HepG2 (cell line): ENCODE data around the gene HLA-DMB. TPM values are rescaled to one million over a fixed set of nuclear protein-coding genes. Genes with fewer than 3 reads are reported as not detected.

Source experiments
- ATF7-NPFF ChIP-seq: sonication (generic); formaldehyde crosslinking; IDR thresholded peaks from 2 replicates; pipeline ENCODE4 v1.8.1; 2023; ENCODE audit warnings: mild to moderate bottlenecking, low read depth, missing genetic modification reagents, moderate library complexity
- DRAP1 ChIP-seq: IDR thresholded peaks from 2 replicates; pipeline ENCODE4 v1.6.1; 2016; ENCODE audit warnings: missing genetic modification reagents, missing compliant biosample characterization
- FOXA3 ChIP-seq: IDR thresholded peaks from 2 replicates; pipeline ENCODE4 v1.6.1; 2016; ENCODE audit warnings: missing genetic modification reagents, missing compliant biosample characterization
- GTF2F1 ChIP-seq: fragments of 150-350 bp; IDR thresholded peaks from 2 replicates; pipeline ENCODE4 v1.6.1; 2014; ENCODE audit warnings: low read length
- HDAC6 ChIP-seq: fragments of 200-600 bp; sonication (generic); IDR thresholded peaks from 2 replicates; pipeline ENCODE4 v1.7.0; 2017; ENCODE audit warnings: mild to moderate bottlenecking, antibody characterized with exemption, low read length, low read depth
- HMG20B ChIP-seq: conservative IDR thresholded peaks from 2 replicates; pipeline ENCODE4 v1.6.1; 2016; ENCODE audit warnings: missing genetic modification reagents, missing compliant biosample characterization
- MEF2D ChIP-seq: sonication (generic); formaldehyde crosslinking; IDR thresholded peaks from 2 replicates; pipeline ENCODE4 v1.5.1; 2020; ENCODE audit warnings: mild to moderate bottlenecking, missing genetic modification reagents
- MNT ChIP-seq: fragments of 450-650 bp; IDR thresholded peaks from 2 replicates; pipeline ENCODE4 v1.6.1; 2016
- NFE2 ChIP-seq: sonication (generic); formaldehyde crosslinking; IDR thresholded peaks from 2 replicates; pipeline ENCODE4 v1.4.0; 2020; ENCODE audit warnings: missing genetic modification reagents
- NFIB ChIP-seq: sonication (generic); formaldehyde crosslinking; IDR thresholded peaks from 2 replicates; pipeline ENCODE4 v1.9.0; 2021; ENCODE audit warnings: missing genetic modification reagents, mild to moderate bottlenecking, borderline replicate concordance
- NKX3-1 ChIP-seq: sonication (generic); formaldehyde crosslinking; IDR thresholded peaks from 2 replicates; pipeline ENCODE4 v1.5.0; 2020; ENCODE audit warnings: missing genetic modification reagents
- TAF1 ChIP-seq: sonication (generic); formaldehyde crosslinking; IDR thresholded peaks from 2 replicates; pipeline ENCODE4 v1.4.0; 2020; ENCODE audit warnings: missing genetic modification reagents
- ZMYM2 ChIP-seq: sonication (generic); formaldehyde crosslinking; IDR thresholded peaks from 2 replicates; pipeline ENCODE4 v1.8.0; 2022; ENCODE audit warnings: mild to moderate bottlenecking, missing genetic modification reagents
- ZNF235 ChIP-seq: sonication (generic); formaldehyde crosslinking; IDR thresholded peaks from 2 replicates; pipeline ENCODE4 v1.8.1; 2023; ENCODE audit warnings: mild to moderate bottlenecking, missing genetic modification reagents, borderline replicate concordance
- ZNF720 ChIP-seq: sonication (generic); formaldehyde crosslinking; IDR thresholded peaks from 2 replicates; pipeline ENCODE4 v1.4.0; 2020; ENCODE audit warnings: missing genetic modification reagents
- ZNF737 ChIP-seq: sonication (generic); formaldehyde crosslinking; IDR thresholded peaks from 2 replicates; pipeline ENCODE4 v1.5.0; 2020; ENCODE audit warnings: missing genetic modification reagents, mild to moderate bottlenecking, borderline replicate concordance
- ZNF747 ChIP-seq: sonication (generic); formaldehyde crosslinking; IDR thresholded peaks from 2 replicates; pipeline ENCODE4 v1.8.1; 2023; ENCODE audit warnings: missing genetic modification reagents, mild to moderate bottlenecking, borderline replicate concordance
- ZNF782 ChIP-seq: sonication (generic); formaldehyde crosslinking; IDR thresholded peaks from 2 replicates; pipeline ENCODE4 v1.4.0; 2020; ENCODE audit warnings: missing genetic modification reagents, mild to moderate bottlenecking, borderline replicate concordance
- ZSCAN30 ChIP-seq: sonication (generic); formaldehyde crosslinking; IDR thresholded peaks from 2 replicates; pipeline ENCODE4 v1.5.0; 2020; ENCODE audit warnings: mild to moderate bottlenecking, missing genetic modification reagents
- ZSCAN5A ChIP-seq: sonication (generic); formaldehyde crosslinking; IDR thresholded peaks from 2 replicates; pipeline ENCODE4 v1.8.0; 2022; ENCODE audit warnings: mild to moderate bottlenecking, missing genetic modification reagents, borderline replicate concordance
- ZUFSP ChIP-seq: sonication (generic); formaldehyde crosslinking; IDR thresholded peaks from 2 replicates; pipeline ENCODE4 v1.9.0; 2021; ENCODE audit warnings: missing genetic modification reagents, mild to moderate bottlenecking, borderline replicate concordance
- polyA plus RNA-seq, 8 experiments: library from polyadenylated mRNA; depleted of rRNA in 3 of 8; stranded (reverse) in 7 of 8; unstranded in 1 of 8; fragments of >200 nt; fragmentation: Illumina TruSeq in 4 of 8; extraction: Trizol in 4 of 8; gene quantifications; 2 replicates each; pipeline versions ENCODE4 v1.2.1 to v1.2.3, GENCODE V29; 2011 to 2016; ENCODE audit warnings: low read depth in 4 of 8, missing spikeins in 1 of 8, mixed read lengths in 1 of 8; ENCODE audit not compliant: insufficient read depth in 1 of 8
- total RNA-seq, 5 experiments: library from RNA; depleted of rRNA; stranded (reverse); fragments of >200 nt; fragmentation: Illumina TruSeq; extraction: Trizol; gene quantifications; 2 replicates each; pipeline ENCODE4 v1.2.3, GENCODE V29; 2016; ENCODE audit warnings: low read depth in 1 of 5
- TF ChIP-seq, protein P1 (sequence below): sonication (generic); formaldehyde crosslinking; IDR thresholded peaks from 2 replicates; pipeline ENCODE4 v1.4.0; 2020; ENCODE audit warnings: missing genetic modification reagents

HLA-DMB gene
- total and polyA plus RNA-seq, 2 of the 13 experiments (the other 11 are each of a cell fraction or from before 2014, with no cell fraction given), result not detected

DNA sequence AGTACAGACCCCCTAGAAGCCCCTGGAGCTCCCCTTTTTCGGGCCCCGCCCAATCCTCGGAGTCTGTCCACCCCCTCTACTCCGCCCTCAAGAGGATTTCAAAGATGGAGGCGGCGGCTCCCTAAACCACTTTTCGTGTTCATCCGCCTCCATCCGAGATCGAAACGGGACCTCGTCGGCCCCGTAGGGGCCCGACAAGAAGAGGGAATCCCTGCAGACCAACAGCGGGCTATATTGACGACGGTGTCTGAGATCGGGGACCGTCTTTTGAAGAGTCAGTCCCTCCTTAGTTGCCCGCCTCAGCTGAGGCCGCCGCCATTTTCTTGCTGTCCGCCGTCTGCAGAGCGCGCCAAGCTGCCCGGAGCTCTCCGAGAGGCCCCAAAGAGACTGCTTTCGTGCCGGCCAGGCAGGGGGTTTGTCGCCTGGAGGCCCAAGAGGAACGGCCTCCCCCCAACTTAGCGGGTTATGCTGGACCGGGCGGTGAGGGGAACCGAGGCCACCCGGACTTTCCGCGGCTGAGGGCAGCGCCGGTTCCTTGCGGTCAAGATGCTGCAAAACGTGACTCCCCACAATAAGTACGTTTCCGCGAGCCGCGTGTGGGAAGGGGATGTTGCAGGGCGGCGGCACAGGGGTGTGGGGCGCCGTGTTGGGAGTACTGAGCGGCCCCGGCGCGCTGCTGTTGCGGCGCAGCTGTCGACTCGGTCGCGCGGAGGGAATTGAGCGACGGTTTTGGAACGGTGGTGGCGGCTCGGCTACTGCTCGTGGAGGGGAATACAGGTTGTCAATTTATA lies 31.7 kb upstream of the HLA-DMB start (continued):
- TF ChIP-seq ZNF235 (CRISPR knock-in tag), result 0 out of 2 replicates have a peak, but pooled peaks have one; percentile 63
- no peak for TF ChIP-seq TAF1 (CRISPR knock-in tag)
- TF ChIP-seq HDAC6, result 0 out of 2 replicates have a peak, but pooled peaks have one; percentile 56
- TF ChIP-seq NKX3-1 (CRISPR knock-in tag), result no peak; the same call in 1 of the 2 replicates
- no peak for TF ChIP-seq GTF2F1
- no peak for TF ChIP-seq DRAP1 (CRISPR knock-in tag)
- TF ChIP-seq ZUFSP (CRISPR knock-in tag), result no peak
- TF ChIP-seq ZNF747, result no peak
- TF ChIP-seq, protein P1, sequence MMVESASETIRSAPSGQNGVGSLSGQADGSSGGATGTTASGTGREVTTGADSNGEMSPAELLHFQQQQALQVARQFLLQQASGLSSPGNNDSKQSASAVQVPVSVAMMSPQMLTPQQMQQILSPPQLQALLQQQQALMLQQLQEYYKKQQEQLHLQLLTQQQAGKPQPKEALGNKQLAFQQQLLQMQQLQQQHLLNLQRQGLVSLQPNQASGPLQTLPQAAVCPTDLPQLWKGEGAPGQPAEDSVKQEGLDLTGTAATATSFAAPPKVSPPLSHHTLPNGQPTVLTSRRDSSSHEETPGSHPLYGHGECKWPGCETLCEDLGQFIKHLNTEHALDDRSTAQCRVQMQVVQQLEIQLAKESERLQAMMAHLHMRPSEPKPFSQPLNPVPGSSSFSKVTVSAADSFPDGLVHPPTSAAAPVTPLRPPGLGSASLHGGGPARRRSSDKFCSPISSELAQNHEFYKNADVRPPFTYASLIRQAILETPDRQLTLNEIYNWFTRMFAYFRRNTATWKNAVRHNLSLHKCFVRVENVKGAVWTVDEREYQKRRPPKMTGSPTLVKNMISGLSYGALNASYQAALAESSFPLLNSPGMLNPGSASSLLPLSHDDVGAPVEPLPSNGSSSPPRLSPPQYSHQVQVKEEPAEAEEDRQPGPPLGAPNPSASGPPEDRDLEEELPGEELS, result no peak
- TF ChIP-seq HMG20B, result no peak
- no peak for TF ChIP-seq ZNF782 (CRISPR knock-in tag)
- TF ChIP-seq ATF7-NPFF (CRISPR knock-in tag), result peak; percentile 76; the same call in 1 of the 2 replicates
- no peak for TF ChIP-seq ZMYM2
- no peak for TF ChIP-seq ZSCAN5A (CRISPR knock-in tag)
- no peak for TF ChIP-seq NFIB (CRISPR knock-in tag)
- TF ChIP-seq MNT, result no peak
- TF ChIP-seq MEF2D (CRISPR knock-in tag), result no peak
- no peak for TF ChIP-seq ZSCAN30 (CRISPR knock-in tag)
- no peak for TF ChIP-seq ZNF720 (CRISPR knock-in tag)
- no peak for TF ChIP-seq FOXA3 (CRISPR knock-in tag)
- no peak for TF ChIP-seq NFE2 (CRISPR knock-in tag)
- no peak; the same call in 1 of the 2 replicates for TF ChIP-seq ZNF737 (CRISPR knock-in tag)
